K562 (cell line): ENCODE measurements around the gene DUOX2. TPM values are rescaled to one million over a fixed set of nuclear protein-coding genes. Genes with fewer than 3 reads are reported as not detected.

Experiments
- ATAC-seq: fragments of 200-7000 bp; cut with Tn5 transposase; 3 replicates; pipeline ENCODE4 v1.9.1; 2020; ENCODE audit warnings: moderate library complexity
- BruUV-seq: library from RNA; stranded (reverse); fragments of 400-500 nt; replicated peaks from 2 replicates; lab custom pipeline; 2021; lab: Mats Ljungman, UMichigan
- CTCF ChIA-PET: fragments of 300-600 bp; formaldehyde crosslinking; extraction: SDS; loops from one replicate; lab custom pipeline; 2021; ENCODE audit warnings: low intra/inter-chr PET ratio; lab: Yijun Ruan, JAX
- POLR2A ChIA-PET: fragments of 300-600, 350-650 bp; sonication (Branson Sonifier 250); formaldehyde crosslinking; extraction: SDS; loops from one replicate; lab custom pipeline; 2021; ENCODE audit warnings: antibody characterized with exemption, inconsistent platforms; lab: Yijun Ruan, JAX
- DNase-seq, 4 experiments: peaks; one replicate each; pipeline versions ENCODE4 v3.0.0 to v3.0.0-alpha.2; 2011 to 2018; ENCODE audit warnings: low spot score in 3 of 4, mixed read lengths in 3 of 4; ENCODE audit errors: extremely low read depth in 1 of 4
- FAIRE-seq: peaks from 2 replicates; lab custom pipeline; 2011; peaks lifted over from hg19 to GRCh38; lab: Jason Lieb, UNC
- H2AFZ ChIP-seq: 2 replicates; pipeline ENCODE4 v1.6.0; 2011; ENCODE audit warnings: low read depth, low read length, control low read depth, inconsistent platforms
- H3K27ac ChIP-seq: fragments of 200-600 bp; 3 replicates; pipeline ENCODE4 v1.8.0; 2011; ENCODE audit warnings: low read depth, mild to moderate bottlenecking, control low read depth, inconsistent platforms, low read length, moderate library complexity, mixed read lengths; ENCODE audit errors: extremely low read depth
- H3K27me3 ChIP-seq, 2 experiments: fragments of 300-600 bp in 1 of 2; 2 replicates in 1 of 2; 3 replicates in 1 of 2; pipeline versions ENCODE4 v1.6.0 to v1.8.0; 2011; ENCODE audit warnings: inconsistent platforms in 2 of 2, low read length in 2 of 2, mild to moderate bottlenecking in 1 of 2, mixed read lengths in 1 of 2, moderate library complexity in 1 of 2; ENCODE audit not compliant: control insufficient read depth in 2 of 2, insufficient read depth in 2 of 2
- H3K36me3 ChIP-seq: fragments of 300-600 bp; 3 replicates; pipeline ENCODE4 v1.8.0; 2011; ENCODE audit warnings: mild to moderate bottlenecking, low read length, inconsistent platforms; ENCODE audit not compliant: control insufficient read depth, insufficient read depth
- H3K4me1 ChIP-seq, 2 experiments: fragments of 200-600 bp in 1 of 2; replicated peaks in 1 of 2; 2 replicates in 1 of 2; 3 replicates in 1 of 2; pipeline versions ENCODE4 v1.5.1 to v1.8.0; 2011; ENCODE audit warnings: inconsistent platforms in 2 of 2, low read length in 2 of 2, mild to moderate bottlenecking in 1 of 2, mixed read lengths in 1 of 2, moderate library complexity in 1 of 2; ENCODE audit not compliant: control insufficient read depth in 2 of 2, insufficient read depth in 2 of 2
- H3K4me2 ChIP-seq: 2 replicates; pipeline ENCODE4 v1.6.1; 2011; ENCODE audit warnings: low read length, control low read depth, inconsistent platforms, mixed read lengths; ENCODE audit not compliant: insufficient read depth
- H3K4me3 ChIP-seq: fragments of 200-600 bp; sonication (generic), shearing (Covaris generic); 2 replicates; pipeline ENCODE4 v1.5.1; 2016; ENCODE audit warnings: control low read depth, inconsistent platforms
- H3K79me2 ChIP-seq: fragments of 200-600 bp; 3 replicates; pipeline ENCODE4 v1.8.0; 2011; ENCODE audit warnings: low read length, inconsistent platforms; ENCODE audit not compliant: control insufficient read depth, insufficient read depth
- H3K9ac ChIP-seq, 2 experiments: 2 replicates each; pipeline versions ENCODE4 v1.6.0 to v1.6.1; 2011; ENCODE audit warnings: low read depth in 2 of 2, low read length in 2 of 2, control low read depth in 1 of 2, inconsistent platforms in 1 of 2, mild to moderate bottlenecking in 1 of 2, mixed read lengths in 1 of 2; ENCODE audit not compliant: insufficient read depth in 1 of 2
- H3K9me1 ChIP-seq: one replicate; pipeline ENCODE4 v1.6.0; 2011; ENCODE audit warnings: inconsistent platforms, mild to moderate bottlenecking, low read length, moderate library complexity; ENCODE audit not compliant: control insufficient read depth, insufficient read depth
- H3K9me3 ChIP-seq: replicated peaks from 2 replicates; pipeline ENCODE4 v1.5.1; 2011; ENCODE audit warnings: low read depth, low read length, inconsistent platforms; ENCODE audit not compliant: control insufficient read depth, insufficient read depth
- H4K20me1 ChIP-seq: replicated peaks from 2 replicates; pipeline ENCODE4 v1.6.1; 2011; ENCODE audit warnings: low read length, inconsistent platforms, mixed read lengths; ENCODE audit not compliant: control insufficient read depth, insufficient read depth
- BRD4 ChIP-seq: fragments of 200-600 bp; sonication (generic); IDR thresholded peaks from 2 replicates; pipeline ENCODE4 v1.6.1; 2017; ENCODE audit warnings: inconsistent platforms
- CHD4 ChIP-seq: fragments of 200-600 bp; sonication (generic); IDR thresholded peaks from 3 replicates; pipeline ENCODE4 v1.6.1; 2012; ENCODE audit warnings: low read depth, mild to moderate bottlenecking, mixed read lengths, low read length, inconsistent platforms; ENCODE audit not compliant: insufficient read depth, insufficient replicate concordance, poor library complexity, severe bottlenecking
- FIP1L1 ChIP-seq: fragments of 200-400 bp; formaldehyde crosslinking; IDR thresholded peaks from 2 replicates; pipeline ENCODE4 v1.6.1; 2018; ENCODE audit warnings: mild to moderate bottlenecking, low read depth, low read length; ENCODE audit not compliant: poor library complexity, severe bottlenecking
- NR2C2 ChIP-seq, 2 experiments: fragments of 200-800 bp in 1 of 2; sonication (Bioruptor generic) in 1 of 2; sonication (generic) in 1 of 2; formaldehyde crosslinking in 1 of 2; IDR thresholded peaks; 2 replicates each; pipeline versions ENCODE4 v1.6.1 to v1.8.0; 2016 to 2022; ENCODE audit warnings: mild to moderate bottlenecking in 1 of 2, missing compliant biosample characterization in 1 of 2, missing genetic modification characterization in 1 of 2, missing genetic modification reagents in 1 of 2
- RNF219 ChIP-seq: fragments of 250-450 bp; sonication (Bioruptor Pico); IDR thresholded peaks from 2 replicates; pipeline ENCODE4 v1.5.0; 2022; ENCODE audit warnings: mild to moderate bottlenecking
- ZNF699 ChIP-seq: fragments of 250-450 bp; sonication (Bioruptor Pico); IDR thresholded peaks from 2 replicates; pipeline ENCODE4 v1.8.0; 2021; ENCODE audit warnings: mild to moderate bottlenecking, moderate library complexity; ENCODE audit not compliant: insufficient replicate concordance
- WGBS: fragments of 100-300 bp; shearing (Covaris generic); methylation state at CpG from one replicate; pipeline ENCODE4 v1.1.6; 2016; ENCODE audit warnings: low coverage, mixed read lengths; ENCODE audit not compliant: insufficient coverage; ENCODE audit errors: missing lambda C conversion rate; 5-methylcytosine and 5-hydroxymethylcytosine counted together
- in situ Hi-C: fragments of 300-500 bp; cut with MboI; formaldehyde crosslinking; loops from 4 replicates; pipeline ENCODE4 v1.15.0; 2018; ENCODE audit warnings: inconsistent platforms, mixed read lengths
- intact Hi-C: fragments of 100-400 bp; cut with micrococcal nuclease; formaldehyde crosslinking; loops from 2 replicates; pipeline ENCODE4 v1.14.2; 2022
- polyA plus RNA-seq, 8 experiments: library from polyadenylated mRNA; depleted of rRNA in 4 of 8; stranded (reverse) in 5 of 8; unstranded in 3 of 8; fragments of >200 nt; fragmentation: Nextera tagmentation in 2 of 8; fragmentation: Illumina TruSeq in 1 of 8; extraction: Ambion mirVana in 2 of 8; extraction: Trizol in 1 of 8; gene quantifications; 2 replicates each; pipeline versions ENCODE4 v1.2.1 to v1.2.3, GENCODE V29; 2011 to 2014; ENCODE audit warnings: inconsistent platforms in 1 of 8, missing spikeins in 1 of 8
- total RNA-seq, 7 experiments: library from RNA; depleted of rRNA in 6 of 7; stranded (reverse); fragments of >200 nt in 6 of 7; fragmentation: Illumina TruSeq in 2 of 7; extraction: Trizol in 2 of 7; gene quantifications; 2 replicates each; pipeline versions ENCODE4 v1.2.1 to v1.2.3, GENCODE V29; 2011 to 2021; ENCODE audit warnings: low replicate concordance in 1 of 7

The DUOX2 gene
- total and polyA plus RNA-seq, 9 of the 15 experiments (the other 6 are each of a cell fraction or from before 2014, with no cell fraction given) = 0.01 to 0.03 (median 0.02) TPM; not detected in 6

GRCh38 chr15:45094358-45094730 lies 19.6 kb downstream of the DUOX2 start (continued):
- TF ChIP-seq CHD4 (no peak), FIP1L1 (no peak), ZNF699 (CRISPR knock-in tag) (no peak), BRD4 (no peak), NR2C2 (CRISPR knock-in tag; IDR thresholded peaks at IDR 0.05) (no peak), NR2C2 (tag; IDR thresholded peaks at IDR 0.05) (no peak)

- CTCF ChIA-PET = no interaction called here
- Histone ChIP-seq H3K79me2 (no peaks in the 10 kb centered on the region), H3K4me2 (no peak overlapping the region), H3K36me3 (no peaks in the 10 kb centered on the region), H3K27me3 (no peaks in the 10 kb centered on the region), H2AFZ (no peak overlapping the region), H4K20me1 (no peaks in the 10 kb centered on the region), H3K4me1 (peaks cover 15 to 26% of the 10 kb centered on the region in 2 experiments), H3K9me1 (no peaks in the 10 kb centered on the region), H3K27ac (no peak overlapping the region), H3K9ac (no peak overlapping the region), H3K4me3 (no peak overlapping the region), H3K9me3 (no peaks in the 10 kb centered on the region)
- BruUV-seq = no TSS peak
- FAIRE-seq (no peak), ATAC-seq (no peak; the same call in 2 of the 3 replicates), DNase-seq (no peak)
- intact Hi-C loops = no loop called here
- POLR2A ChIA-PET = interaction anchor here (0.6 to 0.7 kb wide), 2 partner anchors 13 to 65 kb away, joined by 3 to 4 read pairs; no protein-coding TSS in a partner anchor
- in situ Hi-C loops = no loop called here
- 39% methylated on average over 11 of the region's 11 CpGs for WGBS
- TF ChIP-seq RNF219 (CRISPR knock-in tag) = no peak
These were observed 20.2 kb downstream of the DUOX2 start for GRCh38 chr15:45093622-45094357.
